Measurements from ENCODE around the gene SPATS1.

Gene SPATS1

GRCh38 chr6:44342489-44342888 is at the start of gene SPATS1:
Gene SPATS1 (plus strand): TSS chr6:44342650. CDS start chr6:44343096, 446 bp downstream.
- DNase-seq (ENCODE audit: low read depth), result no peak

DNA sequence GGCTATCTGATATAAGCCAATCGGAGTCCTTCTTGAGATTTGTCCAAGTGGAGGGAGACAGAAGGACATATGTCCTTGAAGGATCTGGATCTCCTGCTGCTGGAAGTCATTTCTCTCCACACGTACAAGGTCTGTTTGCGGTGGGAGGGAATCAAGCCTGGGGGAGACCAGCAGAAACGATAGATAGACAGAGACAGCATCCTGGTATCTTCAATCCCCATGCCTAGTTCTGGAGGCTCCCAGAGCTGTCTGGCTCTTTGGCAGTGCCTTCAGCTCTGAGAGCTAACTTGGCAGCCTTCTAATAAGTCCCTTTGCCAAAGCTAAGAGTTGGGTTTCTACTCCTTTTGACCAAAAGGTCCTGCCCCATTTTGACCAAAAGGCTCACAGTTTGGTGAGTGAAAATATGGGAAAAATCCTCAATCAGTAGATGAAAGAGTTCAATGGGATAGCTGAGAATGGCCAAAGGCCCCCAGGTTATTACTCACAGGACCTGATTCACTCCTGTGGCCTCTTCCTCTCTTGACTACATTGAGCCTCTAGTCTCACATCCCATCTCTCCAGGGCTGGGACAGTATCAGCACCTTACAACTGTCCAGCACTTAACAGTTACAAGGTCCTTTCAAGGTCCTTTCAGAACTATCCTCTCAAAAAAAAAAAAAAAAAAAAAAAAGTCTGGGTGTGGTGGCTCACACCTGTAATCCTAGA is 49.6 kb upstream of the SPATS1 start:
- no peak for DNase-seq (ENCODE audit: low read depth)

- DNase-seq (ENCODE audit: low read depth), result no peak
Measured at GRCh38 chr6:44294832-44295791, 47.3 kb upstream of the SPATS1 start.

DNA sequence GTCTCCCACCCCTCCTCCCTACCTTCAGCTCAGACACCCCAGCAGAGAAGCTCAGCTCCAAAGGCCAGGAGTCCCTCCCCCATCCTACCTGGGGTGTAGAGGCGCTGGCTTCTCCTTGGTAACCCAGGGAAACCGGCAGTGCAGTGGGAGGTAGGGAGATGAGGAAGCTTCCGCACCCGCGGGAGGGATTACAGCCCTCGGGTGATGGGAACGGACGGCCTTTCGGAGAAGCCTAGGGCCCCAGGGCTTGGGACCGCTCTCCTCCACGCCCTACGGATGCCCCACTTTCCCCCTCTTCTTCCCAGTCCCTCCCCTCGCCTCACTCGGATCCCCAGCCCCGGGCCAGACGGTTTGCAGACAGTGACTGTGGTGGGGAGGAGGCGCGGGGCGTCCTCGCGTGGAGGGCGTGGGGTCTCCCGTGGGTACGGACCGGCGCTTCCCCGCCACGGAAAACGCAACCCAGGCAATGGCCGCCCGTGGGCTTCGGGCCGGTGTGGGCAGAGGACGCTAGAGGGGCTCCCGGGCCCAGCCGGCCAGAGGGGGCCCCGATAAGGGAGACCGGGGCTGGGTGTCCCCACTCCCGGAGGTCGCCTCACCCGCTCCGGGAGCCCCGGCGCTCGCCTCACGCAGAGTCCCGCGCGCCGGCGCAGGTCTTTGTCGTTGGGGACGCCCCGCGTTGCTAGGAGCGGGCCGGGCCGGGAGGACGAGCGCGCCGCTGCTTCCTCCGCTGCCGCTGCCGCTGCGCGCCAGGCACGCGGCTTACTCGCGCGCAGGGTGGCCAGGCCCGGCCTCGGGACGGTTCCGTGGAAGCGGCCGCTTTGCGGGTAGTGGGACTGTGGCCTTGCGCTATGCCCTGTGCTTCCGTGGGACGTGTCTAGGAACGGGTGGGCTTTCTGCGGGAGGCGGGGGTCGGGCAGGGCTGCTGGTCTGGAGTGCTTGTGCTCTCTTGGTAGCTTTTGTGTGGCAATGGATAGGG is 45.1 kb upstream of the SPATS1 start:
- DNase-seq (ENCODE audit: low read depth), result no peak

- no peak for DNase-seq (ENCODE audit: low read depth)
Measured at GRCh38 chr6:44298055-44298803, 44.2 kb upstream of the SPATS1 start.

GRCh38 chr6:44298864-44299263 is 43.6 kb upstream of the SPATS1 start:
- DNase-seq (ENCODE audit: low read depth), result no peak

DNA sequence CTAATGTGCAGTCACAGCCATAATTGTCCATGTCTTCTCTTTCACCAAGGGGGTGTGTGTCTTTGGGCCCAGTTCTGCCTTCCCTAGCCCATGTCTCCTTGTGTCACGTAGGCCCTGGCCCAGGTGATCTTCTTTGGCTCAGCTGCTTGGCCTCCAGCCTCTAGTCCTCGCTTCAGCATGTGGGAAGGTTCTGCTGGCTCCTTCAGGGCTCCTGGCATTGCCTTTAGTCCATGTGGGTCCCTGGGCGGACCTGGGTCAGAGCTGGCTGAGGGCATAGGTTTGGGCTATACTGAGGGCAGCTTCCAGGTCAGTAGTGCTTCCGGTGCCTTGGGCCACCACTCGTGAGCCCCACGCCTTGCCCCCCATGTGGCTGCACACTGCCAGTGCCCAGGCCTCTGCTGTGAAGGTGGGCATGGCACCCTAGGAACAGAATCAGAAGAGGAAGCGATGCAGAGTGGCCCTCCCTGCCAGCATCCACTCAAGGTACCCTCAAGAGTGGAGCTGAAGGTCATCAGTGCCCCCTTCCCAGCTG is 42.1 kb upstream of the SPATS1 start:
- DNase-seq (ENCODE audit: low read depth), result no peak

DNA sequence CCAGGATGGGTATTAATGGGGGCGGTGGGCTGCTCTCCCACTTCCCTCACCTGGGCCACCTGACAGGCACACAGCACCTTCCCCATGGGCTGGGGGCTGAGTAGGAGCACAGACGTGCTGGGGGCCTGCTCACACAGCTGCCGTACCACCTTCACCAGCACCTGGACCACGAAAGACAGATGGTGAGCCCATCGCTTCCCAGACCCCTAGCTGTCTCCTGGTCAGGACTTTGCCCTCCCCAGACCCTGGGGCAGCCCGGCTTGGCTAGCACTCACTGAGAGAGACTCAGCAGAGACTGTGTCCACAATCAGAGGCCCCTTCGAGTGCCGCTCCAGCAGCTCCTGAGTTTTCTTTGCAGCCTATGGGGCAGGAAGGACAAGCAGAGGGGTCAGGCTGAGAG is 41.3 kb upstream of the SPATS1 start:
- DNase-seq (ENCODE audit: low read depth), result no peak

- DNase-seq (ENCODE audit: low read depth), result no peak
Measured at GRCh38 chr6:44301782-44302564, 40.5 kb upstream of the SPATS1 start.

- DNase-seq (ENCODE audit: low read depth), result no peak
Measured at GRCh38 chr6:44302856-44303255, 39.6 kb upstream of the SPATS1 start.

- no peak for DNase-seq (ENCODE audit: low read depth)
Measured at GRCh38 chr6:44303842-44304241, 38.6 kb upstream of the SPATS1 start.

DNA sequence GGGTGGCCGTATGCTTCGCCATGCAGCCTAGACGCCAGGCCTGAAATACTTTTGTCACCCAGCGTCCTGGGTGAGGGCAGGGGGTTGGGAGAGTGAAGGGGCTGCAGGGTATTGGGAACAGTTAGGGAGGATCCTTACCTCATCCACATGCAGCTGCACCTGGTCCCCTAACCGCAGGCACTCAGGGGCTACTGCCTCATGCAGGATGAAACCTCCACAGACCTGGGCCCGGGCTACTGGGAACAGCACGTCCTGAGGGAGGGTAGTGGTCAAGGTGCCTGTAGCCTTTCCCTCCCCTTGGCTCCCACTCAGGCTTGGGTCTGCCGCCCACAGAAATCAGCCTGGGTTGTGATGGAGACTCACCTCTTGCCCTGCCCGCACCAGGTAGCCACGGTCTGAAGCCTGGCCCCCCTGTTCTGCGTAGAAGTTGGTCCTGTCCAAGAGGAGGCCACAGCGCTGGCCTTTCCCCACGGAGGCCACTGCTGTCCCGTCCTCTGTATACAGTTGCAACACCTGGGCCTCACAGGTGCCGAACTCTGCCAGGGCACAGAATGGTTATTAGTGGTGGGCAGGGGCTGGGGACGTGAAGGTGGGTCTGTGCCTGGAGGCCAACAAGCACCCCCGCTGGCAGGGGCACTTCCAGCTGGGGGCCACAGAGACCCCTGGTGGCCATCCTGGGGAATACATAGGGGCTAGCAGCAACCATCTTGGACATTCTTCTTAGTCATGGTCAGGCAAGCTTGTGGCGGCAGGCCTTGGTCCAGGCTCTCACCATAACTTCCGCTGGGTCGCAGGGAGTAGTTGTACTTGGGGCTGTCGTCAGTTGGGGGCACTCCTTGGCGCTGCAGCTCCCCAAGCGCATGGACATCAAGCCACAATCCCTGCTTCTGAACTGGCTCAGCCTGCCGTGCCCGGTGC is 37.9 kb upstream of the SPATS1 start:
- DNase-seq (ENCODE audit: low read depth), result no peak

DNA sequence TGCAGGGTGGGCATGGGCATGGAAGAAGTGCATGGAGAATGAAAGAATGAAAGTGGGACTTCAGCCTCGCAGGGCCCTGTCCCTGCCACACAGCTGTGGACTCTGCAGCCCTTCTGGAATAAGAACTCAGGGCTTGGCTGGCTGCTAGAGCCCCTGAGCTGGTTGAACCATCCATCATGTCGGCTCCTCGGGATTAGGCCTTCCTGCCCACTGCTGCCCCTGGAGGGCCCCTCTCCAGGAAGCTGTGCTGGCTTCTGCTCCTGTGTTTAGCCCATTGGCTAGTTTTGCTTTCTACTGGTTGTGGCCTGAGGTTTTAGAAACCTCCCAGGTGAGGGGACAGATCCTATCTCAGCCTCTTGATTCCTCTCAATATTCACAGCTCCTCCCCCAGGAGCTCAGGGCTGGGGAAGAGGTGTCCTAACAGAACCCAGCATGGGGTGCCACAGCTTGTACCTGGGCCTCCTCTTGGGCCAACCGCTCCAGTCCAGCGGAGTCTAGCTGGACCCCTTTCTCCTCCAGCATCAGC is 37.2 kb upstream of the SPATS1 start:
- no peak for DNase-seq (ENCODE audit: low read depth)

- DNase-seq (ENCODE audit: low read depth), result no peak
Measured at GRCh38 chr6:44306710-44307109, 35.7 kb upstream of the SPATS1 start.

DNA sequence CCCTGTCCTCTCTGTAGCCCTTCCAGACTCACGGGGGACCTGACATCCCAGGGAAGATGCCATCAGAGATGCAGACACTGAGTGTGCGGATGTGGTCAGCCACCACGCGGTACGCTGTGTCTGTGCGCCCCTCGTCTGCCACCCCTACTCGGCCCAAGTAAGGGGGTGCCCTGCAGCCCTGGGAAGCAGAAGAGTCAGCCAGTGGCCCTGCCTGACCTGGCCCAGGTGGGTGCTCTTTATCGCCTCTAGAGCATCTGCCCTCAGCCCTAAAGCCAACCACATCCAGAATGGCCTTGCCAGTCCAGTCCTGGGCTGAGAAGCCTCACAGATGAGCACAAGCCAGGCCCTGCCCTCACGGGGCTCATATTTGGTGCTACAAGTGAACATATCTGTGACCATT is 35.2 kb upstream of the SPATS1 start:
- DNase-seq (ENCODE audit: low read depth), result no peak

DNA sequence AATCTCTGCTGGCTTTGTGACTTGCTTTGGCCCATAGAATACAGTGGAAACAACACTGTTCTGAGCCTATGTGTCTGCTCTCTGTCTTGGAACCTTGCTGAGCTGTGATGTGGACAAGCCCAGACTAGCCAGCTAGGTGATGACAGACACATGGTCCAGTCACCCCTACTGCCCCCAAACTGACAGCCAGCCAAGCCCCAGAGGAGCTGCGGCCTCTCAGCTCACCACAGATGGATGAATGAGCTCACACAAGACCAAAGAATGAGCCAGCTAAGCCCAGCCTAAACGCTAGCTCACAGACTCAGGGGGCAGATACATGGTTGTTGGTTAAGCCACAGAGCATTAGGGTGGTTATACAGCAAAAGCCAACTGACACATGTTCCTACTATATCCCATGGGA is 33.4 kb upstream of the SPATS1 start:
- DNase-seq (ENCODE audit: low read depth), result no peak

GRCh38 chr6:44309631-44310030 is 32.8 kb upstream of the SPATS1 start:
- no peak for DNase-seq (ENCODE audit: low read depth)

DNA sequence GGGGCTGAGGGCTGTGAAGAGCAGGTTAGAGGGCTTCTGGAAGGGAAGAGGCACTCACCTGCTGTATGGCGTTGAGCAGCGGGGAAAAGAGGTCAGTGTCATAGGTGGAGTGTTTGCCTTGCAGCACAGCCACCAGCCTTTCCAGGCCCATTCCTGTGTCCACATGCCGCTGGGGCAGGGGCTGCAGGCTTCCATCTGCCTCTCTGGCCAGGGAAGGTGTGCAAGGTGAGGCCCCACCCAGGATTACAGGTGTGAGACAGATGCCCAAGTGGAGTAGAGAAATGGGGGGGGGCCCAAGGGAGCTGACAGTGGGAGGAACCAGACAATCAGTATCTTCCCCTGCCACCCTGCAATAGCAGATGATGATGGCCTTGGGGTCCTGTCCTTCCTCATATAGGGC is 32.2 kb upstream of the SPATS1 start:
- no peak for DNase-seq (ENCODE audit: low read depth)

DNA sequence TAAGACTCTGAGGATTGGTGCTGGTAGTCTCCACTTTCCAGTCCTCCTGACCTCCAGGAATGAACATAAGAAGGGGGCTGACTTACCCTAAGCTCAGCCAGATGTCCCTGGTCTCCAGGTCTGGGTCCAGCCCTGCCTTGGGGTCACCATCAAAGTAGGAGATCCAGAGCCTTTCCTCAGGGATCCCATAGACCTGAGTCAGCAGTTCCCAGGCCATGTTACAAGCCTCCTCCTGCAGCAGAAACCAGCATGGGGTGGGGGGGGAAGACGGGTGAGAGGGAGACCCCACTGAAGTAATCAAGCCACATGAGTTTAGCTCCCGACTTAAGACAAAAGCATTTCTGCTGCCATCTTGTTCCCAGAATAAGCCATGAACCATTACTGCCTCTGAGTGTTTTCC is 31.1 kb upstream of the SPATS1 start:
- DNase-seq (ENCODE audit: low read depth), result no peak
